Dendritic cell treated with granulocyte-macrophage colony-stimulating factor and Interleukin-4, amounts not matched to agents 40 ng/mL and 50 ng/mL, for 4 days (primary cell): ENCODE data around the gene EML1.

ENCODE experiments used
- H3K27ac Mint-ChIP-seq: one replicate; pipeline ENCODE4 v1.8.0; 2022; ENCODE audit warnings: mild to moderate bottlenecking, mixed read lengths
- H3K27me3 Mint-ChIP-seq: one replicate; pipeline ENCODE4 v1.8.0; 2022; ENCODE audit warnings: mild to moderate bottlenecking, mixed read lengths
- H3K36me3 Mint-ChIP-seq: one replicate; pipeline ENCODE4 v1.8.0; 2022; ENCODE audit warnings: low read depth, mixed read lengths
- H3K4me1 Mint-ChIP-seq: one replicate; pipeline ENCODE4 v1.8.0; 2022; ENCODE audit warnings: low read depth, mixed read lengths
- H3K4me3 Mint-ChIP-seq: one replicate; pipeline ENCODE4 v1.8.0; 2022; ENCODE audit warnings: mild to moderate bottlenecking, moderate library complexity, mixed read lengths
- H3K9me3 Mint-ChIP-seq: one replicate; pipeline ENCODE4 v1.8.0; 2022; ENCODE audit warnings: mixed read lengths
- intact Hi-C: fragments of 100-400 bp; cut with micrococcal nuclease; formaldehyde crosslinking; loops from one replicate; pipeline ENCODE4 v1.15.0; 2022

Gene EML1

GRCh38 chr14:99797231-99797630 lies 4.0 kb downstream of the EML1 start:
- Mint-ChIP-seq H3K4me1 (no peaks in the 10 kb centered on the region), H3K36me3 (no peaks in the 10 kb centered on the region), H3K9me3 (no peaks in the 10 kb centered on the region), H3K27ac (no peak overlapping the region), H3K4me3 (no peak overlapping the region), H3K27me3 (peaks cover 57% of the 10 kb centered on the region)
- intact Hi-C loops: no loop called here

- no peak overlapping the region for H3K27ac Mint-ChIP-seq
- intact Hi-C loops: no loop called here
- H3K27me3 Mint-ChIP-seq: peaks cover 37% of the 10 kb centered on the region
- no peaks in the 10 kb centered on the region for H3K9me3 Mint-ChIP-seq
- H3K36me3 Mint-ChIP-seq: no peaks in the 10 kb centered on the region
- H3K4me3 Mint-ChIP-seq: no peak overlapping the region
- H3K4me1 Mint-ChIP-seq: no peaks in the 10 kb centered on the region
These were observed 7.6 kb downstream of the EML1 start for GRCh38 chr14:99800781-99801180.

DNA sequence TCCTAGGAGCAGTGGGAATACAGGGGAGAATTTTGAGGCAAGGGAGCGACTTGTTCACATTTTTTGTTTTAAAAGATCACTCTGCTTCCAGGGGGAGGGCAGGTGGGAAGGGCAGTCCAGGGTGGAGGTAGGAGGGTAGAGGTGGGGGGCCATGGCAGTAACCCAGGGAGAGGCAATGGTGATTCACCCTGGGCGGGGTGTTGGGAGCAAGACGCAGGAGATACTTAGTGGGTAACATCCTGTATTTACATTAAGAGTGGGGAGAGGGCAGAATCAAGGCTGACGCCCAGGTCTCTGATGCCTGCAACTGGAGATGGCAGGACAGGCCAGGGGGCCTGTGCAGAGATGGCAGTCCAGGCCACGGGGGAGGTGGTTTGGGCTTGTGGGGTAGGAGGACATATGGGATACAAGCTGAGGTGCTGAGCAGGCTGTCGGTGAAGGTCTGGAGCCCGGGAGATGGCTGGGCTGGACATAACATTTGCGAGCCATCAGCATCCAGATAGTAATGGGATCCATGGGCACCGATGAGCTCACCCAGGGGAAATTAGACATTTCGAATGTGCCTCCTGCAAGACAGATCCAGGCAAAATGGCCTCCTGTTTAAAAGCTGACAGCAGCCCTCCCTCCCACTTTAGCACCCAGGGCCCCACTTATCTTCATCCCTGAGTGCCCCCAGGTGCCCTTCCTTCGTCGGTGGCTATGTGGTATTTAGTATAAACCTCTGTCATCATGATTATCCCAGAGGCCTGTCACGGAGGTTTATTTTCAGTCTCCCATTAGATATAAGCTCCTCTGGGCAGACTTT lies 9.3 kb downstream of the EML1 start:
- Mint-ChIP-seq H3K27ac (no peak overlapping the region), H3K27me3 (peaks cover 26% of the 10 kb centered on the region), H3K36me3 (no peaks in the 10 kb centered on the region), H3K4me1 (no peaks in the 10 kb centered on the region), H3K4me3 (no peak overlapping the region), H3K9me3 (no peaks in the 10 kb centered on the region)
- intact Hi-C loops: no loop called here

GRCh38 chr14:99803106-99803775 lies 10.0 kb downstream of the EML1 start:
- no peak overlapping the region for H3K4me3 Mint-ChIP-seq
- H3K9me3 Mint-ChIP-seq: no peaks in the 10 kb centered on the region
- no peak overlapping the region for H3K27ac Mint-ChIP-seq
- H3K4me1 Mint-ChIP-seq: no peaks in the 10 kb centered on the region
- H3K36me3 Mint-ChIP-seq: no peaks in the 10 kb centered on the region
- intact Hi-C loops: no loop called here
- H3K27me3 Mint-ChIP-seq: peaks cover 22% of the 10 kb centered on the region

DNA sequence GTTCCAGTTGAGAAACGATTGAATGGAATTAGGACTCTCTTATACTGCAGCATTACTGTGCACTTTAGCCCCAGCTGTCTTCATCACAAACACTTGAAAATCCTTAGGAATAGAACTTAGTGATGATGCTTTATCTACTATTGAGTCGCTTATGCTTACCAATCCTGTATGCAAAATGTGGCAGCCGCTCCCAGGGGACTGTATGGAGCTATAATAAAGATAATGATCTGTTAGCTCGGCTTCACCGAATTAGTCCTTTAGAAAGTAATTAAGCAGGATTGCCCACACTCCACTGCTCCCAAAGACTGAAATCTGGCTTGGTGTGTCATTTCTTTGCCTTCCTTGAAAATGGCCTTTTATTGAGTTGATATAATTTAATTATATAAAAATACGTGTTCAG lies 10.6 kb downstream of the EML1 start:
- intact Hi-C loops: no loop called here
- no peaks in the 10 kb centered on the region for H3K4me1 Mint-ChIP-seq
- H3K27ac Mint-ChIP-seq: no peak overlapping the region
- no peaks in the 10 kb centered on the region for H3K9me3 Mint-ChIP-seq
- peaks cover 20% of the 10 kb centered on the region for H3K27me3 Mint-ChIP-seq
- H3K36me3 Mint-ChIP-seq: no peaks in the 10 kb centered on the region
- no peak overlapping the region for H3K4me3 Mint-ChIP-seq

- Mint-ChIP-seq H3K27ac (no peak overlapping the region), H3K4me1 (no peaks in the 10 kb centered on the region), H3K9me3 (no peaks in the 10 kb centered on the region), H3K36me3 (no peaks in the 10 kb centered on the region), H3K27me3 (peaks cover 20% of the 10 kb centered on the region), H3K4me3 (no peak overlapping the region)
- intact Hi-C loops: no loop called here
These were observed 12.7 kb downstream of the EML1 start for GRCh38 chr14:99805757-99806439.

DNA sequence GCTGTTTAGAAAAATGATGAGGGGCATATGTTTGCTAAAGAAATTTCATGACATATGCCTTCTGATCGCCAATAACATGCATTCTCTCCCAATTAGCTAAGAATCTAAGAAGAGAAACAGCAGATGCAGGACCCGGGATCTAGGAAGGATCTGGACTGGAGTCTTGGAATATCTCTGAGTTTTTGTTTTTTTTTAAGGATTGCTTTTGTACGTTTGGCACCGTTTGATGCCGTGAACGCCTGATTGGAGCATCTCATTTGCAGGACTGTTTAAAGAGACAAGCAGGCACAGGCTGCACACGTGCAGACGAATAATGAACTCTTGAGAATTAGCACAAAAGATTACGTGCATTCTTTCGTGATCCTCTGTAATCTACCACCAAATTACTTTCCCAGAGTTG lies 13.6 kb downstream of the EML1 start:
- H3K4me1 Mint-ChIP-seq: no peaks in the 10 kb centered on the region

DNA sequence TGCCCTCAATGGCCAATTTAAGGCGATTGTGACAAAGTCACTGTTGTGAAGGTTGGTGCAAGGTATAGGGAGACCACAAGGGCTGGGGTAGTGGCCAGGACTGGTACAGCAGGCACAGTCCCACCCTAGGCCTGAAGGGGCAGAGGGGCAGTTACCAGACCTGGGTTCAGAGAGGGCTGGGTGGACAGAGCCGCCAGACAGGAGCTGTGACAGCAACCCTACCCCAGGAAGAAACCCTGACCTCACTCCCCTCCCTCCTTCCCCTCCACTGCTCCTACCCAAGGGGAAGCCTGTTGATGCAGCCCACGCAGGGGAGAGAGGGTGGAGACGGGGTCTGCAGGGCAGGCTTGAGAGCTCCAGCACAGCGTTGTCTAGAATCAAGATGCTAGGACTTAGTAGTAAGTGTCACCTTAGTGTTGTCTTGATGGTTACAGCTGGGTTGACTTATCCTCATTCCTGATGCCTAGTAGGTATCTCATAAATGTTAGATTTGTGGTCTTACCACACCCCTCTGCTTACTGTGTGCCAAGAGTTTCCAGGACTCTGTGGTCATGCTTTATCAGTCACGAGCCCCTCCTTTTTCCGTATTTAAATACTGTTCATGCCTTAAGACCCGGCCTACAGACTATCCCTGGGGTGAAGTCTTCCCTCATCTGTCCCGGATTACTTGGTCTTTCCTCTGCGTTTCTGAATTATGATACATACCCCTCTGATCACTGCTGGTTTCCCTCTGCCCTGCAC lies 14.4 kb downstream of the EML1 start:
- Mint-ChIP-seq H3K4me1 (no peaks in the 10 kb centered on the region), H3K9me3 (no peaks in the 10 kb centered on the region), H3K4me3 (no peak overlapping the region), H3K36me3 (no peaks in the 10 kb centered on the region), H3K27ac (no peak overlapping the region), H3K27me3 (peaks cover 19% of the 10 kb centered on the region)
- intact Hi-C loops: no loop called here

More for the DNA sequence above, 13.6 kb downstream of the EML1 start:
- Mint-ChIP-seq H3K27me3 (peaks cover 19% of the 10 kb centered on the region), H3K27ac (no peak overlapping the region), H3K4me3 (no peak overlapping the region), H3K9me3 (no peaks in the 10 kb centered on the region), H3K36me3 (no peaks in the 10 kb centered on the region)
- intact Hi-C loops: no loop called here

GRCh38 chr14:99808154-99808505 lies 14.9 kb downstream of the EML1 start:
- Mint-ChIP-seq H3K4me3 (no peak overlapping the region), H3K36me3 (no peaks in the 10 kb centered on the region), H3K27ac (no peak overlapping the region), H3K4me1 (no peaks in the 10 kb centered on the region), H3K27me3 (peaks cover 19% of the 10 kb centered on the region), H3K9me3 (no peaks in the 10 kb centered on the region)
- intact Hi-C loops: no loop called here

GRCh38 chr14:99808515-99808914 lies 15.3 kb downstream of the EML1 start:
- Mint-ChIP-seq H3K9me3 (no peaks in the 10 kb centered on the region), H3K4me1 (no peaks in the 10 kb centered on the region), H3K36me3 (no peaks in the 10 kb centered on the region), H3K27ac (no peak overlapping the region), H3K4me3 (no peak overlapping the region), H3K27me3 (peaks cover 21% of the 10 kb centered on the region)
- intact Hi-C loops: no loop called here

- peaks cover 21% of the 10 kb centered on the region for H3K27me3 Mint-ChIP-seq
- H3K4me3 Mint-ChIP-seq: no peak overlapping the region
- intact Hi-C loops: no loop called here
- no peaks in the 10 kb centered on the region for H3K9me3 Mint-ChIP-seq
- H3K4me1 Mint-ChIP-seq: no peaks in the 10 kb centered on the region
- no peak overlapping the region for H3K27ac Mint-ChIP-seq
- H3K36me3 Mint-ChIP-seq: no peaks in the 10 kb centered on the region
These were observed 16.1 kb downstream of the EML1 start for GRCh38 chr14:99809360-99809759.

- H3K27ac Mint-ChIP-seq: no peak overlapping the region
- H3K4me3 Mint-ChIP-seq: no peak overlapping the region
- H3K27me3 Mint-ChIP-seq: peaks cover 24% of the 10 kb centered on the region
- H3K36me3 Mint-ChIP-seq: no peaks in the 10 kb centered on the region
- intact Hi-C loops: no loop called here
- no peaks in the 10 kb centered on the region for H3K4me1 Mint-ChIP-seq
- no peaks in the 10 kb centered on the region for H3K9me3 Mint-ChIP-seq
These were observed 16.8 kb downstream of the EML1 start for GRCh38 chr14:99809859-99810558.

GRCh38 chr14:99810559-99810874 lies 17.3 kb downstream of the EML1 start:
- no peaks in the 10 kb centered on the region for H3K4me1 Mint-ChIP-seq
- intact Hi-C loops: no loop called here

More at GRCh38 chr14:99810559-99810874, 17.3 kb downstream of the EML1 start:
- H3K27ac Mint-ChIP-seq: no peak overlapping the region
- peaks cover 25% of the 10 kb centered on the region for H3K27me3 Mint-ChIP-seq
- no peak overlapping the region for H3K4me3 Mint-ChIP-seq
- H3K36me3 Mint-ChIP-seq: no peaks in the 10 kb centered on the region
- no peaks in the 10 kb centered on the region for H3K9me3 Mint-ChIP-seq
